ENCODE measurements around the gene UNK.
"Not testable (repeated sequence)": the region's sequence is repeated elsewhere in the genome, so short reads cannot be mapped to it uniquely, and the experiment has no call there.

The UNK gene

DNA sequence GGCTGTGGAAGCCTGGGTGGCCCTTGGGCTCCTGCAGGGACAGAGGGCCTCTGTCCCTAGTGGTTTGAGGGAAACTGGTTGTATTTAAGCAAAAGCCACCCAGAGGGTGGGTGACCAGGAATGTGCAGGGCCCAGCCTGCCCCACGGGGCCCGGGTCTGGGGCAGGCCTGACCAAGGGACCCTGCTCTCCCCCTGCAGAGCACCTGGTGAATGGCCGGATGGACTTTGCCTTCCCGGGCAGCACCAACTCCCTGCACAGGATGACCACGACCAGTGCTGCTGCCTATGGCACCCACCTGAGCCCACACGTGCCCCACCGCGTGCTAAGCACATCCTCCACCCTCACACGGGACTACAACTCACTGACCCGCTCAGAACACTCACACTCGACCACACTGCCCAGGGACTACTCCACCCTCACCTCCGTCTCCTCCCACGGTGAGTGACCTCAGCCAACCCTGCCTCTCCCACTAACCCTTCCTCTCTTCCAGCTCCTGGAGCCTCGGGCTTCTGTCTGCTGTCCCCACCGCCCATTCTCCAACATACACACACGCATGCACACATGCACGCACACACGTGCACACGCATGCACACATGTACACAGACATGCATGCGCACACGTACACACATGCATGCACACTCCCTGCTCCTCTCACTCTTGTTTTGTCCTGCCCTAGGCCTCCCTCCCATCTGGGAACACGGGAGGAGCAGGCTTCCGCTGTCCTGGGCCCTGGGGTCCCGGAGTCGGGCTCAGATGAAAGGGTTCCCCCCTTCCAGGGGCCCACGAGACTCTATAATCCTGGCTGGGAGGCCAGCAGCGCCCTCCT is 30.0 kb upstream of the UNK start:
- no peak for DNase-seq (ENCODE audit: low read depth in 2 of 2)

DNA sequence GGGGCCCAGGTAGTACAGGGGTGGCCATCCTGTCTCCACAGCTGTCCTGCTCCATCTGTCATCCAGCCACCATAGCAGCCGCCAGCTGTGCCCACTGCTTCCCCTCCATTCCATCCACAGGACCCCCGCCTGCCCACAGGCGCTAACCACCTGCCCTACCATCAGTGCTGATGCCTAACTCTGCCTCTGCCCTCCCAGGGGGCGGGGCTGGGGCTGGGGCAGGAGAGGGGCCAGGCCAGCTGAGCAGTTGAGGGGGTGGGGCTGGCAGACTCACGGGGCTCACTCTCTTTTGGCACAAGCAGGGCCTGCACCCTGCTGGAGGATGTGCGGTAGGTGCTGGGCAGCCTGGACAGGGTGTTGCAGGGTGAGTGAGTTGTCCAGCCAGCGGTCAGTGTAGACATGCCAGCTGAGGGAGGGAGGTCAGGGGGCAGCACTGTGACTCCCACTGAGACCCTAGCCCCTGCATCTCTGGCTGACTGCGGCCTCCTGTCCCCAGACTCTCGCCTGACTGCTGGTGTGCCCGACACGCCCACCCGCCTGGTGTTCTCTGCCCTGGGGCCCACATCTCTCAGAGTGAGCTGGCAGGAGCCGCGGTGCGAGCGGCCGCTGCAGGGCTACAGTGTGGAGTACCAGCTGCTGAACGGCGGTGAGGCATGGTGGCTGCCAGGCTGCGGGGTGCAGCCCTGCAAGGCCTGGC is 29.3 kb upstream of the UNK start:
- DNase-seq (ENCODE audit: low read depth in 2 of 2) = no peak

- DNase-seq (ENCODE audit: low read depth in 2 of 2) = no peak
These were observed 28.6 kb upstream of the UNK start for GRCh38 chr17:75755990-75756389.

DNA sequence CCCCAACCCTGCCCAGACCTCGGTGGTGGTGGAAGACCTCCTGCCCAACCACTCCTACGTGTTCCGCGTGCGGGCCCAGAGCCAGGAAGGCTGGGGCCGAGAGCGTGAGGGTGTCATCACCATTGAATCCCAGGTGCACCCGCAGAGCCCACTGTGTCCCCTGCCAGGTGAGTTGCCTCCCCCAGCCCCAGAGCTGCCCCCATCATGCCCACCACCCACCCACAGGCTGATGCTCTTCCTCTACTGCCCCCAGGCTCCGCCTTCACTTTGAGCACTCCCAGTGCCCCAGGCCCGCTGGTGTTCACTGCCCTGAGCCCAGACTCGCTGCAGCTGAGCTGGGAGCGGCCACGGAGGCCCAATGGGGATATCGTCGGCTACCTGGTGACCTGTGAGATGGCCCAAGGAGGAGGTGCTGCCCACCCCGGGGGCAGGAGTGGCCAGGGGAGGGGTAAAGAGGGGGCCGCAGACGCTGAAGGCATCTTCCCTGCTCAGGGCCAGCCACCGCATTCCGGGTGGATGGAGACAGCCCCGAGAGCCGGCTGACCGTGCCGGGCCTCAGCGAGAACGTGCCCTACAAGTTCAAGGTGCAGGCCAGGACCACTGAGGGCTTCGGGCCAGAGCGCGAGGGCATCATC is 28.0 kb upstream of the UNK start:
- DNase-seq (ENCODE audit: low read depth in 2 of 2) = no peak

- DNase-seq (ENCODE audit: low read depth in 2 of 2) = no peak
These were observed 27.4 kb upstream of the UNK start for GRCh38 chr17:75757086-75757681.

- DNase-seq (ENCODE audit: low read depth in 2 of 2) = no peak
These were observed 26.3 kb upstream of the UNK start for GRCh38 chr17:75758131-75758905.

DNA sequence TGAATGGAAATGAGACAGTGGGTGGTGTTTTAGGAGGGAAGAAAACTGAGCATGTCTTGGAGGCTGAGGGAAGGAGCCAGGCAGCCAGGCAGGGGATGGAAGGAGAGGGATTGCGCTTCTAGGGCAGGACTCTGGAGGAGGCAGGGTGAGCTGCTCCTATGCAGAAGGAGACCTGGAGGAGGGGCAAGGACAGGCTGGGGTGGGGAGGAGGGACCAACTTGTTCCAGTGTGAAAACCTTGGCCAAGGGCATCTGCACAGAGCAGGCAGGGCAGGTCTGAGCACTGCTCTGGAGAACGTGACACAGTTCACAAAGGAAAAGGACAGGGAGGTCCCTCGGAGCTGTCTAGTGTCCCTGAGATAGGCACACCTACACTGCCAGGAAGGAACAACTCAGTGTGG is 25.1 kb upstream of the UNK start:
- no peak for DNase-seq (ENCODE audit: low read depth in 2 of 2)

- DNase-seq (ENCODE audit: low read depth in 2 of 2) = not testable (repeated sequence)
These were observed 24.5 kb upstream of the UNK start for GRCh38 chr17:75759978-75760640.

DNA sequence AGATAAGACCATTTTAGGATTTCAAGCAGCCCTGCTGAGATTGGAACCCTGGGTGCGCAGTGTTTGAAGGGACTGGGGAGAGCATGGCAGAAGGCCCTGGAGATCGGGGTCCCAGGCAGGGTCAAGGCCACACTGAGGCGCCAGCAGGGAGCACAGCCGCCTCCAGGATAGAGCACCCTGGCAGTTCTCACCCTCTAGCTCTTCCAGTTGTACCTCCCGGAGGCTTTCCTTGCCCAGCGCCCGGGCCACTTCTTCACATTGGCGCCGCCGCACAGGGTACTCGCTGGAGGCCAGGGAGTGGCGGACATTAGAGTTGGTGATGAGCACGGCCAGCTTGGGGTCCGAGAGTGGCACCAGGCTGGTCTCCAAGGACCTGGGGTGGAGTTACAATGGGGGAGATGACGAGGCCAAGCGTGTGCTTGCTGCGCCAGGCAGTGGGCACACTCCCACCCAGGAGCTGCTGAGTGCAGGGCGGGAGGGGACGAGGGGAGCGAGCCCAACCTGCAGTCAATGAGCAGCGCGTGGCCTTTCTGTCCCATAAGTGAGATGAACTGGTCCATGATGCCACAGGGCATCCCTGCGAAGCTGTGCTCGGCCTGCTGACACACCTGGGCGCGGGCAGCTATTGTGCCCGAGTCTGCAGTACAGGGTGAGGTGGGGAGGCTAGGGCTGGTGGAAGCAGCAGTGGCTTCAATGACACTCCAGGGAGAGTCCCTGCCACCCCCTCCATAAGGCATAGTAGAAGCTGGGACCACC is 21.9 kb upstream of the UNK start:
- DNase-seq (ENCODE audit: low read depth in 2 of 2) = no peak

DNA sequence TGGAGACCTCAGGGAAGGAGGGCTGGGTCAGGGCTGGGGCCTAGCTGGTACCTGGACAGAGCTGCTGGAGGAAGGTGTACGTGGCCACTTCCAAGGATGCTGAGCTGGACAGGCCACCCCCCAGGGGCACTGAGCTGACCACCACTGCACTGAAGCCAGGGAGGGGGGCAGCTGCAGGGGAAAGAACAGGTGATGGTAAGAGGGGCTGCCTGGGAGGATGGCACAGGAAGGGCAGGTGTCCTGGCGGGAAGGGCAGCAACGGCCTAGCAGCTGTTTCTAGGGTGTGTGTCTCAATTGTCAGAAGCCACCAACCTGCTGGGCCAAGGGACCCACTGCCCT is 21.4 kb upstream of the UNK start:
- no peak for DNase-seq (ENCODE audit: low read depth in 2 of 2)

DNA sequence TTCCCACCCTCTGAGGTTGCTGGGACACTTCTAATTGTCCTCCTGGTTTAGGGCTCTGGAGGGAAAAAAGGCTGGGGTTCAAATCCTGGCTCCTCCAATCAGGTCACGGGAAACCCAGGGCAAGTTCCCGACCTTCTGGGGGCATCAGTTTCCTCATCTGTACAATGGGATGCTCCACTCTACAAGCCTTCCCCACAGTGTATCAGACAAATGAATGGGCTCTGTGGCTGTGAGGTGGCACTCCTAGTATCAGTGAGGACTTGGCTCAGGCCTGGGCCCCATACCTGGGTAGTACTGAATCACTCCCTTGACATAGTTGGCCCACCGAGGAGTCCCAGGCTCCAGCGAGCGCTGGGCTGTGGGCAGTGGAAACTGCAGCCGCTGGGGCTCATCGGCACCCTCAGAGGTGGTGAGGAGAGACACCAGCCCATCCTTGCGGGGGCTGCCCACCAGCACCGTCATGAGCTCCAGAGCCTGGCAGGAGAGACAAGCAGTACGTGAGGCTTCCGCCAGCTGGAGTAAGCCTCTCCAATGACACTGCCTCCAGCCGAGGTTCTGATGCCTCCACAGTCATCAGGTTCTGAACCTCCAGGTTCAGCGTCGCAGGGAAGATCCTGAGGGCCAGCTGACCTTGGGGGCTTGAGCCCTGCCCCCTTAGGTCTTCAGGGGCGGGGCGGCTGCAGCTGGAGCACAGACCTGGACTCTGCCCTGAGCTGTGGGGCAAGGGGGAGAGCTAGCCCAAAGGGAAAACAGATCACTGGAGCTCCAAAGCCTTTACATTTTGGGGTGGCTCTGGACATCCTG is 20.8 kb upstream of the UNK start:
- no peak for DNase-seq (ENCODE audit: low read depth in 2 of 2)

DNA sequence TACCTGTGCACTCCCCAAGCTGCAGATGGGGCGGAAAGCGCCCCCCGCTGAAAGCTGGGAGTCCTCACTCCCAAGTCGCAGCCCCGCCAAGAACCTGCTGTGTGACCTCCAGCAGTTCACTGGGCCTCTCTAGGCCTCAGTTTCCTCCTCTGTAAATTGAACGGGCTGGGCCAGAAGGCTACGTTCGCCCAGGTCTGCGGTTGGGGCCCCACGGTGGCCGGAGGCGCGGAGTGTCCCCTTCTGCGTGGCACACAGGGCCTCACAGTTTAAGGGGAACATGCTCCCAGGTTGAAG is 20.2 kb upstream of the UNK start:
- DNase-seq (ENCODE audit: low read depth in 2 of 2) = no peak

DNA sequence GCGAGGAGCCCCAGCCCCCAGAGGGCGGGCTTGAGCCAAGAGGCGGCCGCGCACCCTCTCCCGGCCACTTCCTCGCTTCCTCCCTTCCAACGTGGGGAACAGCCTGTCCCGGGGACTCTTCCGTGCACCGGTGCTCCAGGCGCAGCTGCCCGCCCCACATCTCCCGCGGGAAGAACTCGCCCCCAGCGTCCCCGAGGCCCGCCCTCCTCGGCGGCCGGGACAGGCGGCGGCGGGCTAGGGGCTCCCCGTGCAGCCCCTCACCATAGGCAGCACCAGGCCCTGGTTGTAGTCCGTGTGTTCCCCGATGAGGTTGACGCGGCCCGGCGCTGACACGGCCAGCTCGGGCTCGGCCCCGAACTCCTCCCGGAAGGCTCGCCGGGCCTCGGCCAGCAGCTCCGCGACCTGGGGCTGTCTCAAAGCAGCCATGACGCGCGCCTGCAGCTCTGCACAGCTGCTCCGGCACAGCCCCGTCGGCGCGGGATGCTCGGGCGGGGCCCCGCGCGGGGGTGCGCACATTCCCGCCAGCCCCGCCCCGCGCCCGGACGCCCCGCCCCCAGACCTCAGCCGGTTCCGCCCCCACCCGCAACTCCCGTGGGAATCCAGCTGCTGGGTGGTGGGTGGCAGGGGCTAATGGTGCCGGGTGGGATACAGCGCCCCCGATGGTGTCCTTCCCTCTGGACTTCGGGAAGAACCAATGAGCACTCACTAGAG is 19.7 kb upstream of the UNK start, which contains the start of gene GALK1:
TSS of gene GALK1 (minus strand) at position 482 of the 711 bp plus-strand sequence. CDS start at position 426, 56 bp downstream.
- DNase-seq (ENCODE audit: low read depth in 2 of 2) = peak; percentile 55 to 60

GRCh38 chr17:75765981-75766380 is 18.6 kb upstream of the UNK start:
- no peak for DNase-seq (ENCODE audit: low read depth in 2 of 2)

DNA sequence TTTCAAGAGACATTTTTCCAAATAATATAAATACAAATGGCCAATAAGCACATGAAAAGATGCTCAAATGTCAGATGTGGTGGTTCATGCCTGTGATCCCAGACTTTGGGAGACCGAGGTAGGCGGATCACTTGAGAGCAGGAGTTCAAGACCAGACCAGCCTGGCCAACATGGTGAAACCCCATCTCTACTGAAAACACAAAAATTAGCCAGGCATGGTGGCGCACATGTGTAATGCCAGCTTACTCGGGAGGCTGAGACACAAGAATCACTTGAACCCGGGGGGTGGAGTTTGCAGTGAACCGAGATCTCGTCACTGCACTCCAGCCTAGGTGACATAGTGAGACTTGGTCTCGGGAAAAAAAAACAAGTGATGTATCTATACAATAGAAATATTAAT is 16.7 kb upstream of the UNK start:
- no peak for DNase-seq (ENCODE audit: low read depth in 2 of 2)

DNA sequence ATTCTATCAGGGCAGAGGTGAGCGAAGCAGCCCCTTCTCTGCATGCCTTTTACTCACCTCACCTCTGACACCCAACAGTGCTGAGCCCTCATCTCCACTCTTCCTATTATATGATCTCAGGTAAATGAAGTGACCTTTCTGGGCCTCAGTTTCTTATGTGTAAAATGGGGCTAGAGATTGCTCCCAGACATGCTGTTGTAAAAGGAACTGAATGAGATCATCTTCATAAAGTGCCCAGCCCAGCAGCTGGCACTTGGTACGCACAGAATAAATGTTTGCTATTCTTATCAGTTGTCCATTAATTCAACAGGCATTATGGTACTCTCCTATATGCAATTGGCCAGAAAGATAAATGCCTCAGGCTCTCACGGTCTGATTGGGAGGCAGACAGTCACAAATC is 15.1 kb upstream of the UNK start:
- DNase-seq (ENCODE audit: low read depth in 2 of 2) = no peak

DNA sequence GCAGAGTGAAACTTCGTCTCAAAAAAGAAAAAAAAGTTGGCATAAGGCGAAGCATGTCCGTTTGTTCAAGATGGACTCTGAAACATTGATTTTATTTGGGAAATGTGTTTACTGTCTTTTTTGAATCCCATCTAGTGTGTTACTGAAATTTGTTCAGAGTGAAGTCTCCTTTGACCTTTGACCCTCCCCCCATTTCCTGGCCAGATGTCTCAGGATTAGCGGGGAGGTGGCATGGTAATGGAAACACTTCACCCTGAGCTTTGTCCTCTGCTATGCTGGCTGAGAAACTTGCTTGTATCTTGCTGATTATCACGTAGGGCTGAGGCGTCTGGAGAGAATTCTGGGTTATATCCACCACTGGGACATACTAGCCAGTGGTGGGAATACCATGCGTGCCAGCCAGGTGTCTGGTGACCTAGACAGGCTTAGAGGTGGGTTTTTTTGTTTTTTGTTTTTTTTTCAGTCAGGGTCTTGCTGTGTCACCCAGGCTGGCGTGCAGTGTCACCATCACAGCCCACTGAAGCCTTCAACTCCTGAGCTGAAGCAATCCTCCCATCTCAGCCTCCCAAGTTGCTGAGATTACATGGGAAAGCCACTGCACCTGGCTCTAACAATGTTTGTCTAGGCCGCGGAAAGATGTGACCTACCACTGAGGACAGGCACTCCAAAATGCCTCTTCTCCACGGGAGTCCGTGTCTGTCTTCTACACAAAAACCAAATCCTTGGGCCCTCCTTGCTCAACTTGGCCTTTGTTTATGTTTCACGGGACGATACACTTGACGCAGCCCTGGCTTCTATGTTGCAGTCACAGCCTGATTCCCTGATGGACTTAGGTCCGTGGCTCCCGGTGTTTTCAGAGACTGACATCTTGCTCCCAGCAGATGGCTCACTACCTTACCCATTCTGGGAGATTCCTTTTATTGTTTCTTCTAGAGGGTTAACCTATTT is 13.0 kb upstream of the UNK start:
- DNase-seq (ENCODE audit: low read depth in 2 of 2) = no peak

All from stimulated activated CD8-positive, alpha-beta memory T cell treated with anti-CD3 and anti-CD28 coated beads, Interleukin-15, amount 100 ng/mL, for 48 hours (primary cell).